Astrocyte (in vitro differentiated cells and primary cell): ENCODE data around the gene HOXA13. TPM values are rescaled to one million over a fixed set of nuclear protein-coding genes. Genes with fewer than 3 reads are reported as not detected.
A peak's percentile ranks its signal among the peaks of the same experiment; 100 is the strongest.

Experiments
- DNase-seq: peaks from one replicate; pipeline ENCODE4 v3.0.0-alpha.2; 2010; ENCODE audit warnings: low read depth
- FAIRE-seq: peaks from 2 replicates; lab custom pipeline; 2011; peaks lifted over from hg19 to GRCh38; lab: Jason Lieb, UNC
- H2AFZ ChIP-seq: 2 replicates; pipeline ENCODE4 v1.6.0; 2012; ENCODE audit warnings: low read depth, low read length, inconsistent platforms
- H3K27ac ChIP-seq: 2 replicates; pipeline ENCODE4 v1.5.1; 2011; ENCODE audit warnings: low read depth, low read length, inconsistent platforms
- H3K27me3 ChIP-seq: 2 replicates; pipeline ENCODE4 v1.6.0; 2011; ENCODE audit warnings: low read length, inconsistent platforms; ENCODE audit not compliant: insufficient read depth
- H3K36me3 ChIP-seq: 2 replicates; pipeline ENCODE4 v1.5.1; 2011; ENCODE audit warnings: low read length, inconsistent platforms; ENCODE audit not compliant: insufficient read depth
- H3K4me1 ChIP-seq: 2 replicates; pipeline ENCODE4 v1.5.1; 2011; ENCODE audit warnings: low read length, inconsistent platforms; ENCODE audit not compliant: insufficient read depth
- H3K4me2 ChIP-seq: 2 replicates; pipeline ENCODE4 v1.6.0; 2012; ENCODE audit warnings: low read length, inconsistent platforms
- H3K4me3 ChIP-seq: 2 replicates; pipeline ENCODE4 v1.5.1; 2011; ENCODE audit warnings: low read depth, mild to moderate bottlenecking, low read length, inconsistent platforms; ENCODE audit not compliant: insufficient read depth
- H3K79me2 ChIP-seq: 2 replicates; pipeline ENCODE4 v1.6.0; 2012; ENCODE audit warnings: mild to moderate bottlenecking, low read length, inconsistent platforms; ENCODE audit not compliant: insufficient read depth
- H3K9ac ChIP-seq: 2 replicates; pipeline ENCODE4 v1.6.0; 2012; ENCODE audit warnings: mild to moderate bottlenecking, low read length, inconsistent platforms
- H3K9me3 ChIP-seq: 2 replicates; pipeline ENCODE4 v1.5.1; 2012; ENCODE audit warnings: low read depth, mild to moderate bottlenecking, low read length, inconsistent platforms; ENCODE audit not compliant: insufficient read depth
- H4K20me1 ChIP-seq: 2 replicates; pipeline ENCODE4 v1.6.0; 2012; ENCODE audit warnings: low read length, inconsistent platforms; ENCODE audit not compliant: insufficient read depth
- H3K27ac Mint-ChIP-seq: one replicate; pipeline ENCODE4 v1.8.0; 2021; ENCODE audit warnings: mild to moderate bottlenecking, mixed read lengths; ENCODE audit not compliant: unreplicated experiment
- H3K27me3 Mint-ChIP-seq: one replicate; pipeline ENCODE4 v1.8.0; 2021; ENCODE audit warnings: low read depth, mixed read lengths; ENCODE audit not compliant: unreplicated experiment
- H3K36me3 Mint-ChIP-seq: one replicate; pipeline ENCODE4 v1.8.0; 2021; ENCODE audit warnings: low read depth, mixed read lengths; ENCODE audit not compliant: unreplicated experiment
- H3K4me1 Mint-ChIP-seq: one replicate; pipeline ENCODE4 v1.8.0; 2021; ENCODE audit warnings: low read depth, mixed read lengths; ENCODE audit not compliant: unreplicated experiment
- H3K4me3 Mint-ChIP-seq: one replicate; pipeline ENCODE4 v1.8.0; 2021; ENCODE audit warnings: mild to moderate bottlenecking, moderate library complexity, mixed read lengths; ENCODE audit not compliant: unreplicated experiment
- H3K9me3 Mint-ChIP-seq: one replicate; pipeline ENCODE4 v1.8.0; 2021; ENCODE audit warnings: mild to moderate bottlenecking, mixed read lengths; ENCODE audit not compliant: unreplicated experiment
- EZH2 ChIP-seq: IDR thresholded peaks from 2 replicates; pipeline ENCODE4 v1.6.1; 2012; ENCODE audit warnings: mild to moderate bottlenecking, low read length, inconsistent platforms; ENCODE audit not compliant: insufficient read depth
- total RNA-seq: library from RNA; stranded (reverse); gene quantifications from 2 replicates; pipeline ENCODE4 v1.2.1, GENCODE V29; 2021
- TF ChIP-seq, protein P1 (sequence below): IDR thresholded peaks from 2 replicates; pipeline ENCODE4 v1.5.1; 2011; ENCODE audit warnings: low read depth, mild to moderate bottlenecking, inconsistent platforms, low read length, moderate library complexity; ENCODE audit not compliant: insufficient read depth

HOXA13 gene
- total RNA-seq, 1 donor from 2014 or later, result not detected

DNA sequence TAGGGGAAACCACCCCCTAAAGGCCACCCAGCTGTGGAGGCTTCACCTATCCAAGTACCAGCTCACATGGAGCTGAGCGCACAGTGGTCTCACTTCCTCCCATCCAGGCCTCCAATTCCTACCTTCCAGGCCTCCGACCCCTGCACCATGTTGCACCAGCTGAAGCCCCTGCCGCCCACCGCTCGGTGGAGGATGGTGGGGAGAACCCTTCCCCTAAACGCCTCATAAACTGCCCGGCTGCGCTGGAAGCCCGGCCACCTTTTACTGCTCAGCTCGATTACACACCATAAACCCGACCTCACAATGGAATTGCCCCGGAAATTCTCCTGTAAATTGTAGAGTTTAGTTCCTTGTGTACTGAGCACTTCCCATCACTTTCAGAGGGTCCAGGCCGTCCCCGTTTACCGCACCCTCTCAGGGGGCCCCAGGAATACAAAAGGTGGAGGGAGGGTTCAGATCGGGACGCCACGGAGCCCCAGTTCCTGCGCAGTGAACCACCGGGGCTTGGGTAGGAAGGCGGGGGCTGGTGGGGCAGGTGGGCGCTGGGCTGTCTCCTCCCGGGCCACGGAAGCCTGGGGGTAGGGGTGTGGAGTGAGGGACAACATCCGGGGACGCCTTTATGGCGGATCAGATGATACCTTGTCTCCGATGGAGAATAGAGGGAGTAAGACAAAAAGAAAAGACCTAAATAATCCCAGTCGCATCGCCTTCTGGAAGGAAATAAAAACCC, 42.0 kb downstream of the HOXA13 start:
- no peaks in the 10 kb centered on the region for H3K36me3 ChIP-seq
- peaks cover 92% of the 10 kb centered on the region for H3K27me3 ChIP-seq
- H4K20me1 ChIP-seq, result no peaks in the 10 kb centered on the region
- DNase-seq (no peak), FAIRE-seq (no peak)
- H2AFZ ChIP-seq, result no peak overlapping the region
- TF ChIP-seq, protein P1, sequence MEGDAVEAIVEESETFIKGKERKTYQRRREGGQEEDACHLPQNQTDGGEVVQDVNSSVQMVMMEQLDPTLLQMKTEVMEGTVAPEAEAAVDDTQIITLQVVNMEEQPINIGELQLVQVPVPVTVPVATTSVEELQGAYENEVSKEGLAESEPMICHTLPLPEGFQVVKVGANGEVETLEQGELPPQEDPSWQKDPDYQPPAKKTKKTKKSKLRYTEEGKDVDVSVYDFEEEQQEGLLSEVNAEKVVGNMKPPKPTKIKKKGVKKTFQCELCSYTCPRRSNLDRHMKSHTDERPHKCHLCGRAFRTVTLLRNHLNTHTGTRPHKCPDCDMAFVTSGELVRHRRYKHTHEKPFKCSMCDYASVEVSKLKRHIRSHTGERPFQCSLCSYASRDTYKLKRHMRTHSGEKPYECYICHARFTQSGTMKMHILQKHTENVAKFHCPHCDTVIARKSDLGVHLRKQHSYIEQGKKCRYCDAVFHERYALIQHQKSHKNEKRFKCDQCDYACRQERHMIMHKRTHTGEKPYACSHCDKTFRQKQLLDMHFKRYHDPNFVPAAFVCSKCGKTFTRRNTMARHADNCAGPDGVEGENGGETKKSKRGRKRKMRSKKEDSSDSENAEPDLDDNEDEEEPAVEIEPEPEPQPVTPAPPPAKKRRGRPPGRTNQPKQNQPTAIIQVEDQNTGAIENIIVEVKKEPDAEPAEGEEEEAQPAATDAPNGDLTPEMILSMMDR, result no peak
- peak; percentile 86 for TF ChIP-seq EZH2
- Mint-ChIP-seq H3K9me3 (peaks cover 38% of the 10 kb centered on the region), H3K4me3 (peak overlapping the region; percentile 10), H3K36me3 (no peaks in the 10 kb centered on the region), H3K4me1 (no peaks in the 10 kb centered on the region), H3K27me3 (peaks cover 83% of the 10 kb centered on the region), H3K27ac (peak overlapping the region; percentile 77)
- H3K4me2 ChIP-seq, result no peak overlapping the region
- no peak overlapping the region for H3K27ac ChIP-seq
- peaks cover 3% of the 10 kb centered on the region for H3K4me1 ChIP-seq
- H3K79me2 ChIP-seq, result no peaks in the 10 kb centered on the region
- H3K9me3 ChIP-seq, result peaks cover 12% of the 10 kb centered on the region
- no peak overlapping the region for H3K9ac ChIP-seq
- H3K4me3 ChIP-seq, result no peak overlapping the region

DNA sequence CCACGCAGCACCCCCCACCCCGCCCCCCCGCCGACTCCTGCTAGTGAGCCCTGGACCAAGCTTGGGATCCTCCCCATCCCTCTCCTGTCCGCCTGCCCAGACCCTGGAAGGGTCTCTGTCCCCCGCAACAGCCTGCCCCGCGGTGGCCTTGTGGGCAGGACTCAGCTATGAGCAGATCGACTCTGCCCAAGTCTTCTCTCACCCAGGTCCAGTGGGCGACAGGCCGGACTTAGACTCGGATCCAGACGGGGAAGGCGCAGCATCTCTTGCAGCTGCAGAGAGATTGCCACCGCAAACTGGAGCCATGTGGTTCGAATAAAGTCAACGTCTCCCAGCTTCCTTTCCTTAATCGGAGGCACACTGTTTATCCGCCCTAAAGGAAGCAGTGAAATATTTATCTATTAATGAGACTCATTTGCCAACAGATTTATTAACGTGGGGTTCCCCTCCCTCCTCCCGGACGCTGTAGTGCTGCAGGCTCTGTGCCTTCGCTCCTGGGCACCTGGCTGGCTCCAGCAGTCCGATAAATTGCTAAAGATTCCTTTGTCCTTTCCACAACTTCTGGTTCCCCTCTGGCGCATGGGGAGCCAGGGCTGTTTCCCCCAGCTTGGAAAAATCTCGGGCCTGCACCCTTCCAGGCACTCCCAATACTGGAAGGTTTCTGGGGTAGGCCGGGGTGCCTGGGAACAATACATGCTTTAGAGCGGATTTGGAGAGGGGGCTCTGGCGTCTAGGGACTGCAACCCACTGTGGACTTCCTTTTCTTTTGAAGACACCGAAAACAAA, 42.8 kb downstream of the HOXA13 start:
- Histone ChIP-seq H3K4me3 (no peak overlapping the region), H3K4me1 (peaks cover 3% of the 10 kb centered on the region), H3K9me3 (peaks cover 13% of the 10 kb centered on the region), H3K79me2 (no peaks in the 10 kb centered on the region), H2AFZ (no peak overlapping the region), H3K27me3 (peaks cover 92% of the 10 kb centered on the region), H3K36me3 (no peaks in the 10 kb centered on the region), H3K9ac (no peak overlapping the region), H3K4me2 (no peak overlapping the region), H4K20me1 (no peaks in the 10 kb centered on the region), H3K27ac (no peak overlapping the region)
- H3K9me3 Mint-ChIP-seq, result peaks cover 41% of the 10 kb centered on the region
- DNase-seq (no peak), FAIRE-seq (no peak)
- TF ChIP-seq, protein P1, result no peak
- no peak for TF ChIP-seq EZH2
- no peaks in the 10 kb centered on the region for H3K36me3 Mint-ChIP-seq
- no peaks in the 10 kb centered on the region for H3K4me1 Mint-ChIP-seq
- H3K4me3 Mint-ChIP-seq, result no peak overlapping the region
- peaks cover 78% of the 10 kb centered on the region for H3K27me3 Mint-ChIP-seq
- peak overlapping the region; percentile 77 for H3K27ac Mint-ChIP-seq
